ENCODE data around the gene MAST4.

DNA sequence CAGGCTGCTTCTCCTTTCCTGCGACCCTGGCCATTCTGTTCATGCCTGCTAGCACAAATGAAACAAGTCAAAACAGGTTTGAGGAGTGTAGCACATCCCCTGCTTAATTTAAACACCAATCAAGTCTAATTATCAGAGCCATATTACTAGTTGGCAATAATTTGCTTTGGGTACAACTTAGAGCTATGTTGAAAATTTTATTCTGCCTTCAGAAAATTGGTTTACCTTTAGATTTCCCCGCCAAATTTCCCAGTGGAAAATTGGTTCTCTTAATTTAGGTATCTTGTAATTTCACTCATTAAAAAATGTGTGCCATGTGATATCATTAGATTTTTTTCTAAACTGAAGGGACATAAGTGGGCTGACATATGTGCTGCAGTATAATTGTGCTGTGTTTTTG lies 265.8 kb downstream of the MAST4 start:
- TF ChIP-seq EZH2 (optimal IDR thresholded peaks at IDR 0.05; ENCODE audit: low read depth, low read length): no peak
- TF ChIP-seq, protein P1, sequence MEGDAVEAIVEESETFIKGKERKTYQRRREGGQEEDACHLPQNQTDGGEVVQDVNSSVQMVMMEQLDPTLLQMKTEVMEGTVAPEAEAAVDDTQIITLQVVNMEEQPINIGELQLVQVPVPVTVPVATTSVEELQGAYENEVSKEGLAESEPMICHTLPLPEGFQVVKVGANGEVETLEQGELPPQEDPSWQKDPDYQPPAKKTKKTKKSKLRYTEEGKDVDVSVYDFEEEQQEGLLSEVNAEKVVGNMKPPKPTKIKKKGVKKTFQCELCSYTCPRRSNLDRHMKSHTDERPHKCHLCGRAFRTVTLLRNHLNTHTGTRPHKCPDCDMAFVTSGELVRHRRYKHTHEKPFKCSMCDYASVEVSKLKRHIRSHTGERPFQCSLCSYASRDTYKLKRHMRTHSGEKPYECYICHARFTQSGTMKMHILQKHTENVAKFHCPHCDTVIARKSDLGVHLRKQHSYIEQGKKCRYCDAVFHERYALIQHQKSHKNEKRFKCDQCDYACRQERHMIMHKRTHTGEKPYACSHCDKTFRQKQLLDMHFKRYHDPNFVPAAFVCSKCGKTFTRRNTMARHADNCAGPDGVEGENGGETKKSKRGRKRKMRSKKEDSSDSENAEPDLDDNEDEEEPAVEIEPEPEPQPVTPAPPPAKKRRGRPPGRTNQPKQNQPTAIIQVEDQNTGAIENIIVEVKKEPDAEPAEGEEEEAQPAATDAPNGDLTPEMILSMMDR (IDR thresholded peaks at IDR 0.05; ENCODE audit: low read length): no peak
- no peak for TF ChIP-seq EZH2phosphoT487 (IDR thresholded peaks at IDR 0.05; ENCODE audit: low read length)

All from MM.1S (cell line).